HCT116 (cell line): ENCODE results near the gene S100A7A. TPM values are rescaled to one million over a fixed set of nuclear protein-coding genes. Genes with fewer than 3 reads are reported as not detected.

Experiments used
- ATAC-seq: fragments of 200-7000 bp; cut with Tn5 transposase; 2 replicates; pipeline ENCODE4 v1.9.1; 2020; ENCODE audit warnings: mild to moderate bottlenecking, moderate library complexity
- BruUV-seq: library from RNA; stranded (reverse); fragments of 400-500 nt; replicated peaks from 2 replicates; lab custom pipeline; 2021; lab: Mats Ljungman, UMichigan
- CTCF ChIA-PET: fragments of 300-600 bp; sonication (Branson Sonifier 250); formaldehyde crosslinking; loops from one replicate; lab custom pipeline; 2021; ENCODE audit warnings: antibody characterized with exemption; lab: Charles Lee
- POLR2A ChIA-PET: fragments of 300-600, 350-600 bp; sonication (Branson Sonifier 250); formaldehyde crosslinking; loops from one replicate; lab custom pipeline; 2021; ENCODE audit warnings: antibody characterized with exemption; lab: Charles Lee
- RAD21 ChIA-PET, 2 experiments: fragments of 300-600 bp; sonication (Branson Sonifier 250); formaldehyde crosslinking; loops; one replicate each; lab custom pipeline; 2023; ENCODE audit warnings: low total read pairs in 2 of 2; ENCODE audit not compliant: uncharacterized antibody in 2 of 2, unreplicated experiment in 2 of 2, low non-redundant PET in 1 of 2; lab: Charles Lee
- DNase-seq: peaks from one replicate; pipeline ENCODE4 v3.0.0-alpha.2; 2010; ENCODE audit warnings: low read depth, low spot score
- H2AFZ ChIP-seq: fragments of 200-600 bp; shearing (Covaris generic), sonication (generic); 2 replicates; pipeline ENCODE4 v1.6.1; 2017; ENCODE audit warnings: low read depth, mixed run types, mixed read lengths, antibody characterized with exemption, low read length; ENCODE audit not compliant: poor library complexity, severe bottlenecking
- H3K27ac ChIP-seq: 2 replicates; pipeline ENCODE4 v1.5.1; 2012; ENCODE audit warnings: low read depth, low read length
- H3K27me3 ChIP-seq: fragments of 200-600 bp; sonication (generic); 2 replicates; pipeline ENCODE4 v1.6.1; 2016; ENCODE audit warnings: mixed run types, low read length, mixed read lengths; ENCODE audit not compliant: insufficient read depth
- H3K36me3 ChIP-seq, 2 experiments: fragments of 200-500 bp in 1 of 2; fragments of 200-600 bp in 1 of 2; sonication (Bioruptor generic) in 1 of 2; sonication (generic) in 1 of 2; 2 replicates each; pipeline versions ENCODE4 v1.5.1 to v1.6.1; 2014 to 2016; ENCODE audit warnings: low read length in 2 of 2, inconsistent platforms in 1 of 2, mixed read lengths in 1 of 2, mixed run types in 1 of 2; ENCODE audit not compliant: insufficient read depth in 2 of 2, control insufficient read depth in 1 of 2
- H3K4me1 ChIP-seq, 2 experiments: fragments of 200-600 bp in 1 of 2; sonication (generic) in 1 of 2; 2 replicates each; pipeline versions ENCODE4 v1.5.1 to v1.6.1; 2012 to 2017; ENCODE audit warnings: low read length in 2 of 2, inconsistent platforms in 1 of 2, mild to moderate bottlenecking in 1 of 2, mixed read lengths in 1 of 2, mixed run types in 1 of 2, moderate library complexity in 1 of 2; ENCODE audit not compliant: insufficient read depth in 2 of 2, control insufficient read depth in 1 of 2
- H3K4me2 ChIP-seq: fragments of 200-600 bp; sonication (generic); 2 replicates; pipeline ENCODE4 v1.6.1; 2017; ENCODE audit warnings: mixed run types, low read length, mixed read lengths
- H3K4me3 ChIP-seq, 2 experiments: fragments of 200-600 bp in 1 of 2; sonication (generic) in 1 of 2; replicated peaks in 1 of 2; 2 replicates each; pipeline ENCODE4 v1.5.1; 2011 to 2016; ENCODE audit warnings: low read length in 2 of 2, control low read depth in 1 of 2, low read depth in 1 of 2, mild to moderate bottlenecking in 1 of 2, mixed read lengths in 1 of 2, mixed run types in 1 of 2
- H3K79me2 ChIP-seq: fragments of 200-600 bp; sonication (generic); 2 replicates; pipeline ENCODE4 v1.6.1; 2017; ENCODE audit warnings: mild to moderate bottlenecking, mixed run types, low read length, moderate library complexity, mixed read lengths; ENCODE audit not compliant: insufficient read depth
- H3K9ac ChIP-seq: fragments of 200-600 bp; sonication (generic); 2 replicates; pipeline ENCODE4 v1.6.1; 2016; ENCODE audit warnings: low read length, mixed read lengths
- H3K9me2 ChIP-seq: fragments of 200-600 bp; sonication (generic), shearing (Covaris generic); 2 replicates; pipeline ENCODE4 v1.6.1; 2017; ENCODE audit warnings: mixed run types, mild to moderate bottlenecking, moderate library complexity; ENCODE audit not compliant: insufficient read depth
- H3K9me3 ChIP-seq, 2 experiments: fragments of 200-500 bp in 1 of 2; fragments of 200-600 bp in 1 of 2; sonication (Bioruptor generic) in 1 of 2; sonication (generic) in 1 of 2; 2 replicates each; pipeline ENCODE4 v1.6.1; 2014 to 2017; ENCODE audit warnings: low read length in 2 of 2, mixed read lengths in 2 of 2, inconsistent platforms in 1 of 2, low read depth in 1 of 2, mild to moderate bottlenecking in 1 of 2, mixed run types in 1 of 2, moderate library complexity in 1 of 2; ENCODE audit not compliant: control insufficient read depth in 1 of 2, insufficient read depth in 1 of 2
- H4K20me1 ChIP-seq: fragments of 200-600 bp; sonication (generic), shearing (Covaris generic); 2 replicates; pipeline ENCODE4 v1.6.1; 2017; ENCODE audit warnings: mixed run types, mild to moderate bottlenecking, moderate library complexity; ENCODE audit not compliant: insufficient read depth
- CBX3 ChIP-seq: IDR thresholded peaks from 2 replicates; pipeline ENCODE4 v1.6.1; 2012; ENCODE audit warnings: low read depth
- EGR1 ChIP-seq: IDR thresholded peaks from 2 replicates; pipeline ENCODE4 v1.6.1; 2012; ENCODE audit warnings: low read depth
- ELF1 ChIP-seq: IDR thresholded peaks from 2 replicates; pipeline ENCODE4 v1.6.1; 2012; ENCODE audit warnings: low read depth, borderline replicate concordance
- EZH2 ChIP-seq: fragments of 200-600 bp; sonication (generic); IDR thresholded peaks from 2 replicates; pipeline ENCODE4 v1.6.1; 2017; ENCODE audit warnings: antibody characterized with exemption, mixed run types
- EZH2phosphoT487 ChIP-seq: fragments of 200-600 bp; IDR thresholded peaks from 2 replicates; pipeline ENCODE4 v1.6.1; 2018; ENCODE audit warnings: antibody characterized with exemption, borderline replicate concordance
- JUND ChIP-seq: IDR thresholded peaks from 2 replicates; pipeline ENCODE4 v1.6.1; 2012
- POLR2A ChIP-seq: IDR thresholded peaks from 2 replicates; pipeline ENCODE4 v1.7.0; 2011; ENCODE audit warnings: borderline replicate concordance; ENCODE audit not compliant: insufficient read depth, insufficient read length; ENCODE audit errors: extremely low read depth
- POLR2AphosphoS5 ChIP-seq: IDR thresholded peaks from 2 replicates; pipeline ENCODE4 v1.6.1; 2011; ENCODE audit warnings: mild to moderate bottlenecking, low read depth, low read length, moderate library complexity
- YY1 ChIP-seq: IDR thresholded peaks from 2 replicates; pipeline ENCODE4 v1.6.1; 2011; ENCODE audit warnings: low read length, low read depth, moderate library complexity, mild to moderate bottlenecking; ENCODE audit not compliant: insufficient replicate concordance; ENCODE audit errors: extremely low read depth
- ZFX ChIP-seq: fragments of 450-650 bp; IDR thresholded peaks from 2 replicates; pipeline ENCODE4 v1.6.1; 2017
- ZNF274 ChIP-seq: fragments of 200-500 bp; sonication (Bioruptor generic); IDR thresholded peaks from 2 replicates; pipeline ENCODE4 v1.6.1; 2014; ENCODE audit warnings: mild to moderate bottlenecking, low read depth, low read length, inconsistent platforms
- intact Hi-C: fragments of 100-400 bp; cut with micrococcal nuclease; formaldehyde crosslinking; loops from 2 replicates; pipeline ENCODE4 v1.10.0; 2022
- total RNA-seq: library from RNA; stranded (reverse); gene quantifications from one replicate; pipeline ENCODE4 v1.2.1, GENCODE V29; 2021; ENCODE audit not compliant: unreplicated experiment
- TF ChIP-seq, protein P1 (sequence below): IDR thresholded peaks from 2 replicates; pipeline ENCODE4 v1.6.1; 2012; ENCODE audit warnings: low read depth
- TF ChIP-seq, protein P2 (sequence below), 3 experiments: fragments of 200-600 bp in 1 of 3; sonication (generic) in 1 of 3; IDR thresholded peaks in 2 of 3; conservative IDR thresholded peaks in 1 of 3; 2 replicates each; pipeline ENCODE4 v1.5.1; 2012 to 2017; ENCODE audit warnings: low read depth in 2 of 3, low read length in 2 of 3, antibody characterized with exemption in 1 of 3, borderline replicate concordance in 1 of 3, control low read depth in 1 of 3, mild to moderate bottlenecking in 1 of 3, mixed read lengths in 1 of 3, mixed run types in 1 of 3, moderate library complexity in 1 of 3; ENCODE audit not compliant: insufficient read depth in 1 of 3
- TF ChIP-seq, protein P3 (sequence below): IDR thresholded peaks from 2 replicates; pipeline ENCODE4 v1.6.1; 2012

S100A7A gene
- total RNA-seq, 1 experiment from 2014 or later, result not detected

DNA sequence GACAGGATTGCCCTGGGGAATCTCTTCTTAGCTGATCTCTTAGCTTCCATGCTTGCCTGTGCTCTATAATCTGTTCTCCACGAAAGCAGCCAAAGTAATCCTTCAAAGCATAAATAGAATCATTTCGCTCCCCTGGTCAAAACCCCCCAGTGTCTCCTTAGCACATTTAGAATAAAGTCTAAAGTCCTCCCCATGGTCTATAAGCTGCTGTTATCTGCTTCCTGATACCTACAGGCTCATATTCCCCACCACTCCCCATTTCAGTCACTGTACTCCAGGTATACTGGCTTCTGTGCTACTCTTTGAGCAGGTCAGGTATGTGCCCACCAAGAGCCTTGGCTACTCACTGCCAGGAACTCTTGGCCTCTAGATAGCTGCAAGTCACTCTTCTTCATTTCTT lies 43.7 kb upstream of the S100A7A start:
- Histone ChIP-seq H3K27ac (no peak overlapping the region), H3K9me3 (no peaks in the 10 kb centered on the region), H3K9me2 (no peaks in the 10 kb centered on the region), H3K9ac (no peak overlapping the region), H4K20me1 (no peaks in the 10 kb centered on the region)
- ChIA-PET RAD21 (no interaction called here), POLR2A (no interaction called here), CTCF (no interaction called here)
- ATAC-seq, result no peak
- BruUV-seq, result no TSS peak
- TF ChIP-seq, protein P1, sequence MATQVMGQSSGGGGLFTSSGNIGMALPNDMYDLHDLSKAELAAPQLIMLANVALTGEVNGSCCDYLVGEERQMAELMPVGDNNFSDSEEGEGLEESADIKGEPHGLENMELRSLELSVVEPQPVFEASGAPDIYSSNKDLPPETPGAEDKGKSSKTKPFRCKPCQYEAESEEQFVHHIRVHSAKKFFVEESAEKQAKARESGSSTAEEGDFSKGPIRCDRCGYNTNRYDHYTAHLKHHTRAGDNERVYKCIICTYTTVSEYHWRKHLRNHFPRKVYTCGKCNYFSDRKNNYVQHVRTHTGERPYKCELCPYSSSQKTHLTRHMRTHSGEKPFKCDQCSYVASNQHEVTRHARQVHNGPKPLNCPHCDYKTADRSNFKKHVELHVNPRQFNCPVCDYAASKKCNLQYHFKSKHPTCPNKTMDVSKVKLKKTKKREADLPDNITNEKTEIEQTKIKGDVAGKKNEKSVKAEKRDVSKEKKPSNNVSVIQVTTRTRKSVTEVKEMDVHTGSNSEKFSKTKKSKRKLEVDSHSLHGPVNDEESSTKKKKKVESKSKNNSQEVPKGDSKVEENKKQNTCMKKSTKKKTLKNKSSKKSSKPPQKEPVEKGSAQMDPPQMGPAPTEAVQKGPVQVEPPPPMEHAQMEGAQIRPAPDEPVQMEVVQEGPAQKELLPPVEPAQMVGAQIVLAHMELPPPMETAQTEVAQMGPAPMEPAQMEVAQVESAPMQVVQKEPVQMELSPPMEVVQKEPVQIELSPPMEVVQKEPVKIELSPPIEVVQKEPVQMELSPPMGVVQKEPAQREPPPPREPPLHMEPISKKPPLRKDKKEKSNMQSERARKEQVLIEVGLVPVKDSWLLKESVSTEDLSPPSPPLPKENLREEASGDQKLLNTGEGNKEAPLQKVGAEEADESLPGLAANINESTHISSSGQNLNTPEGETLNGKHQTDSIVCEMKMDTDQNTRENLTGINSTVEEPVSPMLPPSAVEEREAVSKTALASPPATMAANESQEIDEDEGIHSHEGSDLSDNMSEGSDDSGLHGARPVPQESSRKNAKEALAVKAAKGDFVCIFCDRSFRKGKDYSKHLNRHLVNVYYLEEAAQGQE, result no peak
- TF ChIP-seq ZFX (no peak), ZNF274 (no peak), EZH2phosphoT487 (no peak), POLR2AphosphoS5 (no peak), CBX3 (no peak), JUND (no peak), EZH2 (no peak), YY1 (no peak), POLR2A (no peak), EGR1 (no peak), ELF1 (no peak)
- TF ChIP-seq, protein P2, sequence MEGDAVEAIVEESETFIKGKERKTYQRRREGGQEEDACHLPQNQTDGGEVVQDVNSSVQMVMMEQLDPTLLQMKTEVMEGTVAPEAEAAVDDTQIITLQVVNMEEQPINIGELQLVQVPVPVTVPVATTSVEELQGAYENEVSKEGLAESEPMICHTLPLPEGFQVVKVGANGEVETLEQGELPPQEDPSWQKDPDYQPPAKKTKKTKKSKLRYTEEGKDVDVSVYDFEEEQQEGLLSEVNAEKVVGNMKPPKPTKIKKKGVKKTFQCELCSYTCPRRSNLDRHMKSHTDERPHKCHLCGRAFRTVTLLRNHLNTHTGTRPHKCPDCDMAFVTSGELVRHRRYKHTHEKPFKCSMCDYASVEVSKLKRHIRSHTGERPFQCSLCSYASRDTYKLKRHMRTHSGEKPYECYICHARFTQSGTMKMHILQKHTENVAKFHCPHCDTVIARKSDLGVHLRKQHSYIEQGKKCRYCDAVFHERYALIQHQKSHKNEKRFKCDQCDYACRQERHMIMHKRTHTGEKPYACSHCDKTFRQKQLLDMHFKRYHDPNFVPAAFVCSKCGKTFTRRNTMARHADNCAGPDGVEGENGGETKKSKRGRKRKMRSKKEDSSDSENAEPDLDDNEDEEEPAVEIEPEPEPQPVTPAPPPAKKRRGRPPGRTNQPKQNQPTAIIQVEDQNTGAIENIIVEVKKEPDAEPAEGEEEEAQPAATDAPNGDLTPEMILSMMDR (IDR thresholded peaks at IDR 0.05 in 2 of 3, conservative IDR thresholded peaks at IDR 0.05 in 1 of 3; ENCODE audit: borderline replicate concordance in 1 of 3, insufficient read depth in 1 of 3, low read depth in 2 of 3, low read length in 2 of 3), result no peak
- TF ChIP-seq, protein P3, sequence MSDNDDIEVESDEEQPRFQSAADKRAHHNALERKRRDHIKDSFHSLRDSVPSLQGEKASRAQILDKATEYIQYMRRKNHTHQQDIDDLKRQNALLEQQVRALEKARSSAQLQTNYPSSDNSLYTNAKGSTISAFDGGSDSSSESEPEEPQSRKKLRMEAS, result no peak
- TF ChIP-seq, all 23 proteins: peak for 0
- H3K79me2 ChIP-seq, result no peaks in the 10 kb centered on the region
- no peaks in the 10 kb centered on the region for H3K4me1 ChIP-seq
- DNase-seq, result no peak
- intact Hi-C loops, result no loop called here
- H3K4me2 ChIP-seq, result no peak overlapping the region
- H3K36me3 ChIP-seq, result no peaks in the 10 kb centered on the region
- no peak overlapping the region for H3K4me3 ChIP-seq
- H3K27me3 ChIP-seq, result peaks cover 30% of the 10 kb centered on the region
- H2AFZ ChIP-seq, result no peak overlapping the region
